GM21526 (cell line): Measurements from ENCODE around the gene CCDC71.

ENCODE experiments used
- ATAC-seq: cut with Tn5 transposase; IDR thresholded peaks from one replicate; pipeline ENCODE4 v1.9.1; 2021; ENCODE audit warnings: moderate library complexity; ENCODE audit not compliant: unreplicated experiment, low FRiP score

CCDC71 gene

GRCh38 chr3:49165771-49166751 lies at the start of gene CCDC71:
Gene CCDC71, minus strand, starts transcription at chr3:49166331. Its CDS starts 2,123 bp downstream, at chr3:49164208.
- ATAC-seq: peak; percentile 52

GRCh38 chr3:49213998-49214397 lies 47.9 kb upstream of the CCDC71 start:
- no peak for ATAC-seq

- ATAC-seq: no peak
Observed at GRCh38 chr3:49213541-49213943, 47.4 kb upstream of the CCDC71 start.

- ATAC-seq: no peak
Observed at GRCh38 chr3:49199900-49200281, 33.8 kb upstream of the CCDC71 start.

- ATAC-seq: no peak
Observed at GRCh38 chr3:49199239-49199899, 33.2 kb upstream of the CCDC71 start.

- ATAC-seq: no peak
Observed at GRCh38 chr3:49198611-49199230, 32.6 kb upstream of the CCDC71 start.

- ATAC-seq: no peak
Observed at GRCh38 chr3:49198161-49198560, 32.0 kb upstream of the CCDC71 start.

- ATAC-seq: no peak
Observed at GRCh38 chr3:49191741-49192140, 25.6 kb upstream of the CCDC71 start.

- ATAC-seq: no peak
Observed at GRCh38 chr3:49183873-49184272, 17.7 kb upstream of the CCDC71 start.

GRCh38 chr3:49182682-49183081 lies 16.6 kb upstream of the CCDC71 start:
- no peak for ATAC-seq

- ATAC-seq: no peak
Observed at GRCh38 chr3:49181351-49181750, 15.2 kb upstream of the CCDC71 start.

- no peak for ATAC-seq
Observed at GRCh38 chr3:49180116-49180515, 14.0 kb upstream of the CCDC71 start.

GRCh38 chr3:49177073-49177472 lies 10.9 kb upstream of the CCDC71 start:
- ATAC-seq: no peak

GRCh38 chr3:49175530-49175929 lies 9.4 kb upstream of the CCDC71 start:
- no peak for ATAC-seq

- no peak for ATAC-seq
Observed at GRCh38 chr3:49174397-49174985, 8.4 kb upstream of the CCDC71 start.

- ATAC-seq: no peak
Observed at GRCh38 chr3:49173792-49174170, 7.7 kb upstream of the CCDC71 start.

- ATAC-seq: no peak
Observed at GRCh38 chr3:49173116-49173791, 7.1 kb upstream of the CCDC71 start.

- no peak for ATAC-seq
Observed at GRCh38 chr3:49172551-49173041, 6.5 kb upstream of the CCDC71 start.

- ATAC-seq: no peak
Observed at GRCh38 chr3:49171775-49172500, 5.8 kb upstream of the CCDC71 start.
